Measurements from ENCODE around the gene C3orf62. TPM values are rescaled to one million over a fixed set of nuclear protein-coding genes. Genes with fewer than 3 reads are reported as not detected.

The C3orf62 gene
- total RNA-seq, 1 donor from 2014 or later = 5.3 TPM

- no peaks in the 10 kb centered on the region for H3K27me3 Mint-ChIP-seq
- H3K9me3 Mint-ChIP-seq = no peaks in the 10 kb centered on the region
- DNase-seq (no peak), ATAC-seq (ENCODE audit: low read depth) (no peak)
- H3K36me3 Mint-ChIP-seq (ENCODE audit: low read depth) = peaks cover 81% of the 10 kb centered on the region
- POLR2A ChIA-PET = no interaction called here
- H3K27ac Mint-ChIP-seq = no peak overlapping the region
- TF ChIP-seq CTCF (IDR thresholded peaks at IDR 0.05) = no peak
- CTCF ChIA-PET = interaction anchor here (0.6 to 1.0 kb wide), 3 partner anchors 7 to 174 kb away, joined by 3 to 4 read pairs (median 3); no protein-coding TSS in a partner anchor
- H3K4me3 Mint-ChIP-seq = no peak overlapping the region
- intact Hi-C loops (cut with micrococcal nuclease) = loop anchor here (5.0 kb wide), 1 partner anchor 126 kb away; the partner anchor contains the start of gene KLHDC8B
- H3K4me1 Mint-ChIP-seq = no peaks in the 10 kb centered on the region
These were observed 21.5 kb upstream of the C3orf62 start for GRCh38 chr3:49298511-49298910.

- H3K27me3 Mint-ChIP-seq = no peaks in the 10 kb centered on the region
- peaks cover 82% of the 10 kb centered on the region for H3K36me3 Mint-ChIP-seq (ENCODE audit: low read depth)
- DNase-seq = no peak
- no peak overlapping the region for H3K27ac Mint-ChIP-seq
- no peaks in the 10 kb centered on the region for H3K4me1 Mint-ChIP-seq
- ATAC-seq (ENCODE audit: low read depth) = no peak
- no peak overlapping the region for H3K4me3 Mint-ChIP-seq
- CTCF ChIA-PET = interaction anchor here (2.7 kb wide), 1 partner anchor 152 kb away, joined by 12 read pairs; no protein-coding TSS in a partner anchor
- intact Hi-C loops (cut with micrococcal nuclease) = loop anchor here (5.0 kb wide), 1 partner anchor 125 kb away; the partner anchor contains the start of gene KLHDC8B
- no peak for TF ChIP-seq CTCF (IDR thresholded peaks at IDR 0.05)
- POLR2A ChIA-PET = no interaction called here
- H3K9me3 Mint-ChIP-seq = no peaks in the 10 kb centered on the region
These were observed 19.9 kb upstream of the C3orf62 start for GRCh38 chr3:49296781-49297411.

- Mint-ChIP-seq H3K4me1 (no peaks in the 10 kb centered on the region), H3K27ac (no peak overlapping the region), H3K4me3 (no peak overlapping the region), H3K27me3 (no peaks in the 10 kb centered on the region), H3K36me3 (ENCODE audit: low read depth) (peaks cover 76% of the 10 kb centered on the region), H3K9me3 (no peaks in the 10 kb centered on the region)
- ChIA-PET POLR2A (no interaction called here), CTCF (interaction anchor here (2.0 to 2.7 kb wide), 2 partner anchors 154 kb away, joined by 12 read pairs; no protein-coding TSS in a partner anchor)
- ATAC-seq (ENCODE audit: low read depth) (peak; percentile 65), DNase-seq (no peak)
- TF ChIP-seq CTCF (IDR thresholded peaks at IDR 0.05) = no peak
- intact Hi-C loops (cut with micrococcal nuclease) = loop anchor here (1.0 to 5.0 kb wide), 2 partner anchors 123 to 154 kb away; partner anchors contain the start of gene KLHDC8B
These were observed 18.5 kb upstream of the C3orf62 start for GRCh38 chr3:49295489-49296058.

- no peak for TF ChIP-seq CTCF (IDR thresholded peaks at IDR 0.05)
- H3K4me1 Mint-ChIP-seq = no peaks in the 10 kb centered on the region
- peaks cover 75% of the 10 kb centered on the region for H3K36me3 Mint-ChIP-seq (ENCODE audit: low read depth)
- intact Hi-C loops (cut with micrococcal nuclease) = no loop called here
- H3K9me3 Mint-ChIP-seq = no peaks in the 10 kb centered on the region
- H3K27me3 Mint-ChIP-seq = no peaks in the 10 kb centered on the region
- H3K4me3 Mint-ChIP-seq = no peak overlapping the region
- ATAC-seq (ENCODE audit: low read depth) = no peak
- ChIA-PET POLR2A (no interaction called here), CTCF (interaction anchor here (0.6 to 2.0 kb wide), 2 partner anchors 23 to 155 kb away, joined by 3 to 12 read pairs; no protein-coding TSS in a partner anchor)
- no peak for DNase-seq
- H3K27ac Mint-ChIP-seq = no peak overlapping the region
These were observed 17.3 kb upstream of the C3orf62 start for GRCh38 chr3:49294343-49294742.

- Mint-ChIP-seq H3K36me3 (ENCODE audit: low read depth) (peaks cover 76% of the 10 kb centered on the region), H3K4me3 (no peak overlapping the region), H3K9me3 (no peaks in the 10 kb centered on the region), H3K4me1 (peaks cover 7% of the 10 kb centered on the region), H3K27ac (peak overlapping the region; percentile 59), H3K27me3 (no peaks in the 10 kb centered on the region)
- intact Hi-C loops (cut with micrococcal nuclease) = no loop called here
- DNase-seq (no peak), ATAC-seq (ENCODE audit: low read depth) (no peak)
- TF ChIP-seq CTCF (IDR thresholded peaks at IDR 0.05) = no peak
- CTCF ChIA-PET = interaction anchor here (1.2 kb wide), 1 partner anchor 165 kb away, joined by 3 read pairs; no protein-coding TSS in a partner anchor
- POLR2A ChIA-PET = no interaction called here
These were observed 7.0 kb upstream of the C3orf62 start for GRCh38 chr3:49283997-49284396.

Measured in activated B cell treated with CpG ODN at 0.5 μM for 24 hours (primary cell).